H9 (cell line): Measurements from ENCODE around the gene SURF2. TPM values are rescaled to one million over a fixed set of nuclear protein-coding genes. Genes with fewer than 3 reads are reported as not detected.

Source experiments
- DNase-seq: peaks from one replicate; pipeline ENCODE4 v3.0.0-alpha.2; 2017
- H2AFZ ChIP-seq: one replicate; pipeline ENCODE4 v1.6.1; 2013; ENCODE audit warnings: mild to moderate bottlenecking, low read length, control low read depth, moderate library complexity
- H2AK5ac ChIP-seq: 2 replicates; pipeline ENCODE4 v1.6.1; 2013; ENCODE audit warnings: low read length, control low read depth, mixed read lengths; ENCODE audit not compliant: insufficient read length
- H2BK120ac ChIP-seq: one replicate; pipeline ENCODE4 v1.6.1; 2013; ENCODE audit warnings: low read depth, mild to moderate bottlenecking, low read length, control low read depth, inconsistent platforms; ENCODE audit not compliant: poor library complexity, severe bottlenecking
- H2BK12ac ChIP-seq: 2 replicates; pipeline ENCODE4 v1.6.1; 2013; ENCODE audit warnings: low read length, control low read depth, mixed read lengths, low read depth; ENCODE audit not compliant: insufficient read length
- H2BK15ac ChIP-seq: 2 replicates; pipeline ENCODE4 v1.6.1; 2013; ENCODE audit warnings: low read depth, low read length, control low read depth
- H2BK20ac ChIP-seq: one replicate; pipeline ENCODE4 v1.6.1; 2013; ENCODE audit warnings: low read depth, mild to moderate bottlenecking, low read length, control low read depth, inconsistent platforms; ENCODE audit not compliant: poor library complexity, severe bottlenecking
- H2BK5ac ChIP-seq: 2 replicates; pipeline ENCODE4 v1.6.1; 2013; ENCODE audit warnings: low read length, control low read depth, mixed read lengths; ENCODE audit not compliant: insufficient read length
- H3K14ac ChIP-seq: 2 replicates; pipeline ENCODE4 v1.6.1; 2013; ENCODE audit warnings: low read length, control low read depth; ENCODE audit not compliant: insufficient read depth
- H3K18ac ChIP-seq: 2 replicates; pipeline ENCODE4 v1.6.1; 2013; ENCODE audit warnings: low read depth, mild to moderate bottlenecking, mixed read lengths, low read length, control low read depth; ENCODE audit not compliant: insufficient read length
- H3K23ac ChIP-seq: 2 replicates; pipeline ENCODE4 v1.6.1; 2013; ENCODE audit warnings: low read length, control low read depth, mixed read lengths, low read depth; ENCODE audit not compliant: insufficient read length
- H3K23me2 ChIP-seq: 2 replicates; pipeline ENCODE4 v1.6.1; 2013; ENCODE audit warnings: low read depth, mild to moderate bottlenecking, mixed read lengths, low read length, control low read depth; ENCODE audit not compliant: insufficient read length, poor library complexity, severe bottlenecking
- H3K27ac ChIP-seq: 2 replicates; pipeline ENCODE4 v1.5.1; 2013; ENCODE audit warnings: low read length, control low read depth, mixed read lengths, low read depth; ENCODE audit not compliant: insufficient read length
- H3K27me3 ChIP-seq: 2 replicates; pipeline ENCODE4 v1.6.1; 2013; ENCODE audit warnings: low read length, control low read depth, inconsistent platforms; ENCODE audit not compliant: insufficient read depth
- H3K4ac ChIP-seq: 2 replicates; pipeline ENCODE4 v1.6.1; 2013; ENCODE audit warnings: low read depth, mild to moderate bottlenecking, control low read depth, inconsistent platforms, low read length, moderate library complexity
- H3K4me1 ChIP-seq: 2 replicates; pipeline ENCODE4 v1.6.1; 2013; ENCODE audit warnings: low read length, control low read depth, inconsistent platforms; ENCODE audit not compliant: insufficient read depth
- H3K4me2 ChIP-seq: 2 replicates; pipeline ENCODE4 v1.6.1; 2013; ENCODE audit warnings: low read length, control low read depth, mixed read lengths; ENCODE audit not compliant: insufficient read length, insufficient read depth
- H3K56ac ChIP-seq: 2 replicates; pipeline ENCODE4 v1.6.1; 2013; ENCODE audit warnings: low read depth, mild to moderate bottlenecking, mixed read lengths, low read length, control low read depth; ENCODE audit not compliant: insufficient read length
- H3K79me1 ChIP-seq: 2 replicates; pipeline ENCODE4 v1.6.1; 2013; ENCODE audit warnings: low read depth, mild to moderate bottlenecking, moderate library complexity, low read length, control low read depth, inconsistent platforms; ENCODE audit not compliant: insufficient read depth, poor library complexity, severe bottlenecking
- H3K79me2 ChIP-seq: 2 replicates; pipeline ENCODE4 v1.6.1; 2013; ENCODE audit warnings: low read length, control low read depth, inconsistent platforms; ENCODE audit not compliant: insufficient read depth
- H3K9ac ChIP-seq: 2 replicates; pipeline ENCODE4 v1.6.1; 2013; ENCODE audit warnings: low read length, control low read depth, mixed read lengths; ENCODE audit not compliant: insufficient read length; ENCODE audit errors: extremely low read depth
- H3K9me3 ChIP-seq: one replicate; pipeline ENCODE4 v1.6.1; 2013; ENCODE audit warnings: low read depth, low read length, inconsistent platforms; ENCODE audit not compliant: control insufficient read depth
- H3T11ph ChIP-seq: one replicate; pipeline ENCODE4 v1.6.1; 2013; ENCODE audit warnings: mild to moderate bottlenecking, low read length, control low read depth, inconsistent platforms
- H4K20me1 ChIP-seq: one replicate; pipeline ENCODE4 v1.6.1; 2013; ENCODE audit not compliant: control insufficient read depth, insufficient read length, insufficient read depth
- H4K5ac ChIP-seq: 2 replicates; pipeline ENCODE4 v1.6.1; 2013; ENCODE audit warnings: low read depth, mild to moderate bottlenecking, mixed read lengths, low read length, control low read depth; ENCODE audit not compliant: insufficient read length
- H4K8ac ChIP-seq: replicated peaks from 2 replicates; pipeline ENCODE4 v1.6.1; 2013; ENCODE audit warnings: low read length, control low read depth, mixed read lengths, low read depth; ENCODE audit not compliant: insufficient read length
- H4K91ac ChIP-seq: 2 replicates; pipeline ENCODE4 v1.6.1; 2013; ENCODE audit warnings: low read depth, mild to moderate bottlenecking, moderate library complexity, mixed read lengths, low read length, control low read depth; ENCODE audit not compliant: insufficient read length
- H3K27ac Mint-ChIP-seq, 3 experiments: 2 replicates in 2 of 3; 3 replicates in 1 of 3; pipeline ENCODE4 v1.8.0; 2020 to 2021; ENCODE audit warnings: mixed read lengths in 3 of 3, mild to moderate bottlenecking in 1 of 3, moderate library complexity in 1 of 3
- H3K27me3 Mint-ChIP-seq: 2 replicates; pipeline ENCODE4 v1.8.0; 2021; ENCODE audit warnings: low read depth, mild to moderate bottlenecking, moderate library complexity, mixed read lengths
- H3K36me3 Mint-ChIP-seq, 3 experiments: 2 replicates in 2 of 3; 3 replicates in 1 of 3; pipeline ENCODE4 v1.8.0; 2020 to 2021; ENCODE audit warnings: low read depth in 3 of 3, mixed read lengths in 3 of 3; ENCODE audit not compliant: insufficient read depth in 1 of 3
- H3K4me1 Mint-ChIP-seq, 2 experiments: 2 replicates each; pipeline ENCODE4 v1.8.0; 2020; ENCODE audit warnings: mixed read lengths in 2 of 2
- H3K4me3 Mint-ChIP-seq, 2 experiments: 2 replicates in 1 of 2; 3 replicates in 1 of 2; pipeline ENCODE4 v1.8.0; 2020 to 2021; ENCODE audit warnings: mild to moderate bottlenecking in 2 of 2, mixed read lengths in 2 of 2, moderate library complexity in 1 of 2
- H3K9me3 Mint-ChIP-seq, 2 experiments: 2 replicates in 1 of 2; 3 replicates in 1 of 2; pipeline ENCODE4 v1.8.0; 2020; ENCODE audit warnings: mild to moderate bottlenecking in 2 of 2, mixed read lengths in 2 of 2, moderate library complexity in 1 of 2
- WGBS: extraction: QIAGEN DNeasy Blood & Tissue Kit; methylation state at CpG from one replicate; pipeline ENCODE4 v1.1.7; 2013; ENCODE audit warnings: missing lambda C conversion rate, low lambda C conversion rate, mixed read lengths; ENCODE audit not compliant: insufficient read length; ENCODE audit errors: extremely low coverage; 5-methylcytosine and 5-hydroxymethylcytosine counted together
- total RNA-seq: library from RNA; stranded (reverse); gene quantifications from 2 replicates; pipeline ENCODE4 v1.2.1, GENCODE V29; 2021
- TF ChIP-seq, protein P1 (sequence below): fragments of 200-600 bp; sonication (generic); conservative IDR thresholded peaks from 3 replicates; pipeline ENCODE4 v1.8.0; 2021; ENCODE audit warnings: antibody characterized with exemption, mild to moderate bottlenecking

Gene SURF2
- total RNA-seq, 1 experiment from 2014 or later, result 44.4 TPM

DNA sequence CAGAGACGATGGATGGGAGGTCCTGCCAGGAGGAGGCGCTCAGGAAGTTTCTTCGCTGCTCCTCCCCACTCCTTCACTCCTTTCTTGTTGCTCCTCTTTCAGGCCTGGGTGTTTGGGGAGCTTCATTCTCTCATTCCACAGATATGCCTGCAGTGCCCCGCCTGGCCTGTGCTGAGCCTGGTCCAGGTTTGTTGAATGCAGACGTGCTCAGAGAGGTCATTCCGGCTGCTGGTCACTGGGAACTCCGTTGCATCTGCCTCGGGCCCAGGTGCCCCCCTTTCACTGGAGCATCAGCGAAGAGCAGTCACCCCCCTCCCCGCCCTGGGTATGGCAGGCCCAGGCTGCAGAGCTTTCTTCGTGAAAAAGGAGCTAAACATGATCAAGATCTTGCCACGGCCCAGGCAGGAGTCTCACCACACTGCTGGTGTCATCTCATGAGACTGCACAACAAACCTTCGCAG is 35.9 kb upstream of the SURF2 start:
- no peak overlapping the region for H2BK20ac ChIP-seq
- no peak overlapping the region for H4K91ac ChIP-seq
- no peak overlapping the region for H3K14ac ChIP-seq
- no peak overlapping the region for H2AFZ ChIP-seq
- no peak overlapping the region for H3K27ac ChIP-seq
- H2BK15ac ChIP-seq, result no peak overlapping the region
- peaks cover 26% of the 10 kb centered on the region for H3K27me3 Mint-ChIP-seq
- H3K9me3 Mint-ChIP-seq, result peaks cover 18 to 25% of the 10 kb centered on the region in 2 experiments
- no peak overlapping the region for H2BK12ac ChIP-seq
- H3K79me2 ChIP-seq, result no peaks in the 10 kb centered on the region
- no peaks in the 10 kb centered on the region for H3K27me3 ChIP-seq
- H2BK5ac ChIP-seq, result no peak overlapping the region
- peaks cover 0 to 9% (median 4%) of the 10 kb centered on the region in 3 experiments; a peak in 4 of 7 replicates for H3K36me3 Mint-ChIP-seq
- H3K9ac ChIP-seq, result no peak overlapping the region
- H3K18ac ChIP-seq, result no peak overlapping the region
- H3T11ph ChIP-seq, result no peak overlapping the region
- H3K27ac Mint-ChIP-seq, result no peak overlapping the region
- H2BK120ac ChIP-seq, result no peak overlapping the region
- no peak overlapping the region for H2AK5ac ChIP-seq
- no CpG with 5 or more reads among the region's 13 CpGs for WGBS
- no peak overlapping the region for H4K5ac ChIP-seq
- H3K23ac ChIP-seq, result no peak overlapping the region
- H3K4ac ChIP-seq, result no peak overlapping the region
- H3K4me1 Mint-ChIP-seq, result no peaks in the 10 kb centered on the region
- TF ChIP-seq, protein P1, sequence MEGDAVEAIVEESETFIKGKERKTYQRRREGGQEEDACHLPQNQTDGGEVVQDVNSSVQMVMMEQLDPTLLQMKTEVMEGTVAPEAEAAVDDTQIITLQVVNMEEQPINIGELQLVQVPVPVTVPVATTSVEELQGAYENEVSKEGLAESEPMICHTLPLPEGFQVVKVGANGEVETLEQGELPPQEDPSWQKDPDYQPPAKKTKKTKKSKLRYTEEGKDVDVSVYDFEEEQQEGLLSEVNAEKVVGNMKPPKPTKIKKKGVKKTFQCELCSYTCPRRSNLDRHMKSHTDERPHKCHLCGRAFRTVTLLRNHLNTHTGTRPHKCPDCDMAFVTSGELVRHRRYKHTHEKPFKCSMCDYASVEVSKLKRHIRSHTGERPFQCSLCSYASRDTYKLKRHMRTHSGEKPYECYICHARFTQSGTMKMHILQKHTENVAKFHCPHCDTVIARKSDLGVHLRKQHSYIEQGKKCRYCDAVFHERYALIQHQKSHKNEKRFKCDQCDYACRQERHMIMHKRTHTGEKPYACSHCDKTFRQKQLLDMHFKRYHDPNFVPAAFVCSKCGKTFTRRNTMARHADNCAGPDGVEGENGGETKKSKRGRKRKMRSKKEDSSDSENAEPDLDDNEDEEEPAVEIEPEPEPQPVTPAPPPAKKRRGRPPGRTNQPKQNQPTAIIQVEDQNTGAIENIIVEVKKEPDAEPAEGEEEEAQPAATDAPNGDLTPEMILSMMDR, result peak; percentile 43; the same call in 2 of the 3 replicates
- H3K79me1 ChIP-seq, result no peaks in the 10 kb centered on the region
- no peaks in the 10 kb centered on the region for H3K23me2 ChIP-seq
- H3K4me1 ChIP-seq, result no peaks in the 10 kb centered on the region; the same call in 1 of the 2 replicates
- H4K8ac ChIP-seq, result no peak overlapping the region
- no peak overlapping the region for H3K4me3 Mint-ChIP-seq
- peaks cover 11% of the 10 kb centered on the region for H3K9me3 ChIP-seq
- no peak overlapping the region for H3K4me2 ChIP-seq
- no peaks in the 10 kb centered on the region for H4K20me1 ChIP-seq
- DNase-seq, result peak; percentile 63
- H3K56ac ChIP-seq, result no peak overlapping the region
